GM12865 (cell line): Measurements from ENCODE around the gene POLL.

Experiments used
- DNase-seq: peaks from one replicate; pipeline ENCODE4 v3.0.0; 2010; ENCODE audit warnings: low read depth
- H3K4me3 ChIP-seq: 2 replicates; pipeline ENCODE4 v1.5.1; 2011; ENCODE audit warnings: mild to moderate bottlenecking, low read depth, low read length, control low read depth
- CTCF ChIP-seq: IDR thresholded peaks from 2 replicates; pipeline ENCODE4 v1.5.1; 2011; ENCODE audit warnings: low read length, control low read depth, low read depth, inconsistent platforms; ENCODE audit not compliant: insufficient read depth; ENCODE audit errors: missing control alignments

Gene POLL

GRCh38 chr10:101563497-101564040 lies 24.5 kb downstream of the POLL start:
- no peak for DNase-seq
- H3K4me3 ChIP-seq: no peak overlapping the region
- TF ChIP-seq CTCF: no peak

GRCh38 chr10:101563007-101563406 lies 25.1 kb downstream of the POLL start:
- no peak for DNase-seq
- TF ChIP-seq CTCF: no peak
- no peak overlapping the region for H3K4me3 ChIP-seq

- DNase-seq: no peak
- no peak for TF ChIP-seq CTCF
- H3K4me3 ChIP-seq: no peak overlapping the region
Measured at GRCh38 chr10:101562231-101562630, 25.8 kb downstream of the POLL start.

GRCh38 chr10:101561068-101561915 lies 26.8 kb downstream of the POLL start:
- TF ChIP-seq CTCF: no peak
- DNase-seq: no peak
- no peak overlapping the region for H3K4me3 ChIP-seq

GRCh38 chr10:101560298-101561067 lies 27.6 kb downstream of the POLL start:
- no peak for TF ChIP-seq CTCF
- DNase-seq: no peak
- H3K4me3 ChIP-seq: no peak overlapping the region

GRCh38 chr10:101559596-101560297 lies 28.3 kb downstream of the POLL start:
- H3K4me3 ChIP-seq: no peak overlapping the region
- no peak for TF ChIP-seq CTCF
- DNase-seq: no peak
